GM11168 (cell line): ENCODE results near the gene PLPPR1.
"Not testable (repeated sequence)": the region's sequence is repeated elsewhere in the genome, so short reads cannot be mapped to it uniquely, and the experiment has no call there.

Experiments used
- in situ Hi-C: fragments of 300-500 bp; cut with MboI; formaldehyde crosslinking; loops from one replicate; pipeline ENCODE4 v1.12.0; 2022; ENCODE audit warnings: low sequenced_read_pairs; ENCODE audit not compliant: unreplicated experiment

The PLPPR1 gene

GRCh38 chr9:101039581-101039980, 11.1 kb downstream of the PLPPR1 start:
- in situ Hi-C loops: not testable (repeated sequence)

- in situ Hi-C loops: no loop called here
Measured at GRCh38 chr9:101047848-101048397, 19.4 kb downstream of the PLPPR1 start.

- in situ Hi-C loops: no loop called here
Measured at GRCh38 chr9:101050650-101051049, 22.1 kb downstream of the PLPPR1 start.

- in situ Hi-C loops: no loop called here
Measured at GRCh38 chr9:101054657-101055056, 26.1 kb downstream of the PLPPR1 start.

GRCh38 chr9:101055516-101055915, 27.0 kb downstream of the PLPPR1 start:
- in situ Hi-C loops: no loop called here

- in situ Hi-C loops: no loop called here
Measured at GRCh38 chr9:101062686-101063085, 34.2 kb downstream of the PLPPR1 start.

GRCh38 chr9:101063192-101063591, 34.7 kb downstream of the PLPPR1 start:
- in situ Hi-C loops: no loop called here

GRCh38 chr9:101064206-101064605, 35.7 kb downstream of the PLPPR1 start:
- in situ Hi-C loops: no loop called here

- in situ Hi-C loops: no loop called here
Measured at GRCh38 chr9:101065930-101066329, 37.4 kb downstream of the PLPPR1 start.

GRCh38 chr9:101068696-101069095, 40.2 kb downstream of the PLPPR1 start:
- in situ Hi-C loops: no loop called here

GRCh38 chr9:101072259-101072658, 43.7 kb downstream of the PLPPR1 start:
- in situ Hi-C loops: no loop called here

- in situ Hi-C loops: no loop called here
Measured at GRCh38 chr9:101073122-101073521, 44.6 kb downstream of the PLPPR1 start.

- in situ Hi-C loops: no loop called here
Measured at GRCh38 chr9:101081641-101082040, 53.1 kb downstream of the PLPPR1 start.

- in situ Hi-C loops: no loop called here
Measured at GRCh38 chr9:101083448-101084202, 55.1 kb downstream of the PLPPR1 start.

GRCh38 chr9:101087426-101087825, 58.9 kb downstream of the PLPPR1 start:
- in situ Hi-C loops: no loop called here

GRCh38 chr9:101092922-101093321, 64.4 kb downstream of the PLPPR1 start:
- in situ Hi-C loops: no loop called here

GRCh38 chr9:101093620-101094019, 65.1 kb downstream of the PLPPR1 start:
- in situ Hi-C loops: no loop called here

- in situ Hi-C loops: no loop called here
Measured at GRCh38 chr9:101094686-101095085, 66.2 kb downstream of the PLPPR1 start.

GRCh38 chr9:101097210-101097609, 68.7 kb downstream of the PLPPR1 start:
- in situ Hi-C loops: no loop called here

- in situ Hi-C loops: no loop called here
Measured at GRCh38 chr9:101098392-101098791, 69.9 kb downstream of the PLPPR1 start.

- in situ Hi-C loops: no loop called here
Measured at GRCh38 chr9:101114317-101114716, 85.8 kb downstream of the PLPPR1 start.

- in situ Hi-C loops: no loop called here
Measured at GRCh38 chr9:101115102-101115501, 86.6 kb downstream of the PLPPR1 start.
